ENCODE measurements around the gene FARP1.
A peak's percentile ranks its signal among the peaks of the same experiment; 100 is the strongest.

The FARP1 gene

GRCh38 chr13:98214707-98215106 is 71.8 kb downstream of the FARP1 start:
- TF ChIP-seq ZFX (IDR thresholded peaks at IDR 0.05) (no peak), CTCF (conservative IDR thresholded peaks at IDR 0.05) (no peak)
- H3K27ac ChIP-seq, result peak overlapping the region; percentile 65

- peak overlapping the region; percentile 65 for H3K27ac ChIP-seq
- TF ChIP-seq CTCF (conservative IDR thresholded peaks at IDR 0.05) (no peak), ZFX (IDR thresholded peaks at IDR 0.05) (no peak)
These were observed 72.6 kb downstream of the FARP1 start for GRCh38 chr13:98215508-98215907.

- no peak for TF ChIP-seq CTCF (conservative IDR thresholded peaks at IDR 0.05)
- no peak for TF ChIP-seq ZFX (IDR thresholded peaks at IDR 0.05)
- H3K27ac ChIP-seq, result peak overlapping the region; percentile 65
These were observed 73.3 kb downstream of the FARP1 start for GRCh38 chr13:98216135-98216565.

- no peak for TF ChIP-seq ZFX (IDR thresholded peaks at IDR 0.05)
- no peak for TF ChIP-seq CTCF (conservative IDR thresholded peaks at IDR 0.05)
- no peak overlapping the region for H3K27ac ChIP-seq
These were observed 73.9 kb downstream of the FARP1 start for GRCh38 chr13:98216711-98217285.

GRCh38 chr13:98217597-98217996 is 74.7 kb downstream of the FARP1 start:
- TF ChIP-seq CTCF (conservative IDR thresholded peaks at IDR 0.05), result no peak
- TF ChIP-seq ZFX (IDR thresholded peaks at IDR 0.05), result no peak
- no peak overlapping the region for H3K27ac ChIP-seq

GRCh38 chr13:98219685-98220084 is 76.8 kb downstream of the FARP1 start:
- TF ChIP-seq ZFX (IDR thresholded peaks at IDR 0.05), result no peak
- no peak for TF ChIP-seq CTCF (conservative IDR thresholded peaks at IDR 0.05)
- H3K27ac ChIP-seq, result no peak overlapping the region

GRCh38 chr13:98220271-98220791 is 77.4 kb downstream of the FARP1 start:
- TF ChIP-seq ZFX (IDR thresholded peaks at IDR 0.05) (no peak), CTCF (conservative IDR thresholded peaks at IDR 0.05) (no peak)
- H3K27ac ChIP-seq, result no peak overlapping the region

Data from C4-2B (cell line).